ENCODE results near the gene CD300C.

CD300C gene

DNA sequence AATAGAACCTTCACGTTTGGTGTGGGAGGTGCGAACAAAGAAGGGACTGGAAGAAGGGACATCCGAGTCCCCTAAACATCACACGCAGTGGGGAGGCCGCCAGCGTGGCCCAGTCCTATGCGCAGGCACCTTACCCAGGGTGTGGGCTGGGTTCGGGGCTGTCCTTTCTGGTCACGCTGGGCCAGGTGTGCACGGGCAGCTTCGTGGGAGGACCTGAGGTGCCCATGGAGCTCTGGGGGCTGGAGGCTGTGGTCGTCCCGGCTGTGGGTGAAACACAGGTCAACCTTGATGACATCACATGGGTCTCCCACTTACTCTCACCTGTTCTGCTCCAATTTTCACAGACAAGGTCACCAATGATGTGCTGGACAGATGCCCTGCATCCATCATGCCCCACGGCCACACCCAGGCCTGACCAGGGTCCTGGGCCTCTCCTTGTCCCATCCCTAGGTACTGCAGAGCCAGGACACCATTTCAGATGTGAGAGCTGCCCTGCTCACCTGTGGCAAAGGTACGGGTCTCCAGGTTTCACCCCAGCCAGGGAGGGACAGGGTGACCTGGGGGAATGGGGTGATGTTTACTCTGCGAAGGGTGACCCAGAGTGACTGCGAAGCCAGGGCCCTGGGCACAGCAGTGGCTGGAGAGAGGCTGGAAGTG is 3.1 kb downstream of the CD300C start:
- H3K27ac Mint-ChIP-seq: no peak overlapping the region
- no peak overlapping the region for H3K4me3 Mint-ChIP-seq
- no peaks in the 10 kb centered on the region for H3K4me1 Mint-ChIP-seq
- no peaks in the 10 kb centered on the region for H3K36me3 Mint-ChIP-seq (ENCODE audit: low read depth)
- peaks cover 33% of the 10 kb centered on the region for H3K27me3 Mint-ChIP-seq (ENCODE audit: low read depth)
- TF ChIP-seq, protein P1, sequence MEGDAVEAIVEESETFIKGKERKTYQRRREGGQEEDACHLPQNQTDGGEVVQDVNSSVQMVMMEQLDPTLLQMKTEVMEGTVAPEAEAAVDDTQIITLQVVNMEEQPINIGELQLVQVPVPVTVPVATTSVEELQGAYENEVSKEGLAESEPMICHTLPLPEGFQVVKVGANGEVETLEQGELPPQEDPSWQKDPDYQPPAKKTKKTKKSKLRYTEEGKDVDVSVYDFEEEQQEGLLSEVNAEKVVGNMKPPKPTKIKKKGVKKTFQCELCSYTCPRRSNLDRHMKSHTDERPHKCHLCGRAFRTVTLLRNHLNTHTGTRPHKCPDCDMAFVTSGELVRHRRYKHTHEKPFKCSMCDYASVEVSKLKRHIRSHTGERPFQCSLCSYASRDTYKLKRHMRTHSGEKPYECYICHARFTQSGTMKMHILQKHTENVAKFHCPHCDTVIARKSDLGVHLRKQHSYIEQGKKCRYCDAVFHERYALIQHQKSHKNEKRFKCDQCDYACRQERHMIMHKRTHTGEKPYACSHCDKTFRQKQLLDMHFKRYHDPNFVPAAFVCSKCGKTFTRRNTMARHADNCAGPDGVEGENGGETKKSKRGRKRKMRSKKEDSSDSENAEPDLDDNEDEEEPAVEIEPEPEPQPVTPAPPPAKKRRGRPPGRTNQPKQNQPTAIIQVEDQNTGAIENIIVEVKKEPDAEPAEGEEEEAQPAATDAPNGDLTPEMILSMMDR (IDR thresholded peaks at IDR 0.05; ENCODE audit: unreplicated experiment in 3 of 3): no peak
- H3K9me3 Mint-ChIP-seq: no peaks in the 10 kb centered on the region

DNA sequence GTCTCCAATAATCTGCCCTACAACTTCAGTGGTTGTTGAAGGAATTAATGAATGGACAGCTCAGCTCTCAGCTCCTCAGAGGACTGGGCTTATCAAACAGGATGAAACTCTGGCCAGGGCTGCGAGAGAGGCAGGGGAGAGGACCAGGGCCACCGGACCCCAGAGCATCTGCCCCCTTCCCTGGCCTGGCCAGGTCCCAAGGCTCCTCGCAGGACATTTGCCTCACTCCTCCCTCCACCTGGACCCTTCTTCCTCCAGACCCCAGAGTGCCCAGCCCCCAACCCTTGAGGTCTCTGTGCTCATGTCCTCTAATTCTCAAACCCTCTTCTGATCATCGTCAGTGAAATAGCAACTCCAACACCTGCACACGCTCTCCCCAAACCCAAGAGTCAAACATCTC is 3.7 kb downstream of the CD300C start:
- H3K4me1 Mint-ChIP-seq: no peaks in the 10 kb centered on the region
- no peaks in the 10 kb centered on the region for H3K36me3 Mint-ChIP-seq (ENCODE audit: low read depth)
- TF ChIP-seq, protein P1 (IDR thresholded peaks at IDR 0.05; ENCODE audit: unreplicated experiment in 3 of 3): no peak
- no peak overlapping the region for H3K4me3 Mint-ChIP-seq
- peaks cover 40% of the 10 kb centered on the region for H3K27me3 Mint-ChIP-seq (ENCODE audit: low read depth)
- H3K27ac Mint-ChIP-seq: no peak overlapping the region
- H3K9me3 Mint-ChIP-seq: no peaks in the 10 kb centered on the region

DNA sequence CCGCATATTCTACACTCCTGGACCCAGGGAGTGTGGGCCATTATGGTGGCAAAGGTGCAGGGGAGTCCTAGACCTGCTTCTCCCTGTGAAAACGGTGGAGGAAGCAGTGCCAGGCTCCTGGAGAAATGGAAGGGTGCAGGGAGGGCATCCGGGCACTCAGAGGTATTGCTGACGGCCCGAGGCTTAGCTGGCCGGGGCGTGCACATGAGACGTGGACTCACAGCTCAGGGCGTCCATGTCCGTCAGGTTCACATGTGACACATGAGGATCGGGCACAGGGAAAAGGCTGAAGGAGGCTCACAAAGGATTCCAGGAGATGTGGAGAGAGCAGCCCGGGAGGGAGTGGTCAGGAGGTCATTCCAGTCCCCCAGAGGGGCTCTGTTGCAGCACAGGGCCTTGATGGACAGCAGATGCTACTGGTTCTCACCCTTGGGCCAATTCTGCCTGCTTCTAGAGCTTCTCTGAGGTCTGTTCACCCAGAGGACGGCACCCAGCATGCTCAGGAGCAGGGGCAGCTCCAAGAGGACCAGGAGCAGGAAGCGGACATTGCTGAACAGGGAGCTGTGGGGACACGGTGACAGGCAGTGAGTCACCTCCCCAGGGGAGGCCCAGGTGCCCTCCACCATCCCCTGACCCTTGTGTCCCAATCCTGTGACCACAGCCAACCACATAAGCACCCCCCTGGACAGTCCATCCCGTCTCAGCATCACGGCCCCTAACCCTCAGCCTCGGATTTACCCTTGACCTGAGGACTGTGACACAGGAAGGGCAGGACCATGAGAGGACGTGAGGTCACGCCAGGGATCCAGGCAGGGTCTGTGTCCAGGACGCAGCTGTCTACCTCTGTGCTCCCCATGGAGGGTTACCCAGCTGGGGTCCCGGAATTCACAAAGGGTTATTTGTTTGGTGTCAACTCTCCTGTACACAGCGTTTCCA is 4.5 kb downstream of the CD300C start:
- TF ChIP-seq, protein P1 (IDR thresholded peaks at IDR 0.05; ENCODE audit: unreplicated experiment in 3 of 3): no peak
- Mint-ChIP-seq H3K9me3 (no peaks in the 10 kb centered on the region), H3K36me3 (ENCODE audit: low read depth) (no peaks in the 10 kb centered on the region), H3K4me3 (no peak overlapping the region), H3K27me3 (ENCODE audit: low read depth) (peaks cover 46% of the 10 kb centered on the region), H3K27ac (no peak overlapping the region), H3K4me1 (no peaks in the 10 kb centered on the region)

DNA sequence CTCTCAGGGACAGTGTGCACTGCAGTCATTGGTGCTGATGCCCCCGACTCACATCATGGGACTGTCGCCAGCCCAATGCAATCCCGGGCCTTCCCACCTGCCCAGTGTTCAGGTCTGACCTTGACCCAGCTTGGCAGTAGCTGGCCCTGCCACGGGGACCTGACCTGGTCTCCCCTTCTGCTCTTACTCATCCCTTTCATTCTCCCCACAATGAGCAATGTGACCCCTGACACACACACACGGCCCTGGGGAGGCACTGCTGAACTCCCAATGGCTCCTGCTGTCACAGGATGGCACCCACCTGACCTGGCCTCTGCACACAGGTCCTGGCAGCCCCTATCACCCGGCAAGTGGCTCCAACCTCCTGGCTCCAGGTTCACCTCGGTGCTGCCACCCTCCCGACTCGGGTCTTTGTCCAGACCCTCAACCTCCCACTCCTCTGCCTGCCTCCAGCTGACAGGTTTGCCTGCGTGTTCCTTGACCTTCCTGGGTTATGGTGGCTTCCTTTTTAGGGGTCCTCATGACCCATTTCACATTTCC is 6.6 kb downstream of the CD300C start:
- H3K27ac Mint-ChIP-seq: no peak overlapping the region
- no peaks in the 10 kb centered on the region for H3K36me3 Mint-ChIP-seq (ENCODE audit: low read depth)
- TF ChIP-seq, protein P1 (IDR thresholded peaks at IDR 0.05; ENCODE audit: unreplicated experiment in 3 of 3): no peak
- peaks cover 4% of the 10 kb centered on the region for H3K9me3 Mint-ChIP-seq
- H3K4me3 Mint-ChIP-seq: no peak overlapping the region
- no peaks in the 10 kb centered on the region for H3K4me1 Mint-ChIP-seq
- H3K27me3 Mint-ChIP-seq (ENCODE audit: low read depth): peaks cover 38% of the 10 kb centered on the region

DNA sequence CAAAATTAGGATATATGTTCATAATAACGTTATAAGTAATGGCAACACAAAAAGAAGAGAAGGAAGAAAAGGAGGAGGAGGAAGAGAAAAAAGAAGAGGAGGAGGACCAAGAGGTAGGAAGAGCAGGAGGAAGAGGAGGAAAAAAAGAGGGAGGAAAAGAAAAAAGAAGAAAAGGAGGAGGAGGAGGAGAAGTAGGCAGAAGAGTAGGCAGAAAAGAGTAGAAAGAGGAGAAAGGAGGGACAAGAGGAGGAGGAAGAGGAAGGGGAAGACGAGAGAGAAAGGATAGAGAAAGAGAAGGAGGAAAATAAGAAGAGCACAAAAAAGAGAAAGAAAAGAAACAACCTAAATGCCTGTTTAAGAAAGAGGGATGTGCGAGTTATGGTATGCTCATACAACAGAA is 9.0 kb downstream of the CD300C start:
- TF ChIP-seq, protein P1 (IDR thresholded peaks at IDR 0.05; ENCODE audit: unreplicated experiment in 3 of 3): no peak
- H3K27me3 Mint-ChIP-seq (ENCODE audit: low read depth): peaks cover 42% of the 10 kb centered on the region
- no peaks in the 10 kb centered on the region for H3K4me1 Mint-ChIP-seq
- H3K4me3 Mint-ChIP-seq: no peak overlapping the region
- H3K9me3 Mint-ChIP-seq: peaks cover 4% of the 10 kb centered on the region
- H3K27ac Mint-ChIP-seq: no peak overlapping the region
- H3K36me3 Mint-ChIP-seq (ENCODE audit: low read depth): no peaks in the 10 kb centered on the region
